PC-3 (cell line): Measurements from ENCODE around the gene STK39. TPM values are rescaled to one million over a fixed set of nuclear protein-coding genes. Genes with fewer than 3 reads are reported as not detected.

Experiments
- ATAC-seq: fragments of 200-7000 bp; cut with Tn5 transposase; 2 replicates; pipeline ENCODE4 v1.9.1; 2020; ENCODE audit warnings: mild to moderate bottlenecking, moderate library complexity
- BruUV-seq: library from RNA; stranded (reverse); fragments of 400-500 nt; replicated peaks from 2 replicates; lab custom pipeline; 2021; lab: Mats Ljungman, UMichigan
- CTCF ChIA-PET: fragments of 300-600 bp; sonication (Branson Sonifier 250); formaldehyde crosslinking; loops from one replicate; lab custom pipeline; 2022; ENCODE audit warnings: antibody characterized with exemption; lab: Charles Lee
- POLR2A ChIA-PET: fragments of 300-600 bp; sonication (Branson Sonifier 250); formaldehyde crosslinking; loops from one replicate; lab custom pipeline; 2022; ENCODE audit warnings: antibody characterized with exemption; ENCODE audit not compliant: unreplicated experiment; lab: Charles Lee
- DNase-seq: peaks from one replicate; pipeline ENCODE4 v3.0.0-alpha.2; 2015
- H2AFZ ChIP-seq: fragments of 300-600 bp; sonication (generic); 2 replicates; pipeline ENCODE4 v1.6.0; 2016; ENCODE audit warnings: antibody characterized with exemption, low read length
- H3F3A ChIP-seq: fragments of 300-600 bp; sonication (generic); one replicate; pipeline ENCODE4 v1.6.0; 2017; ENCODE audit warnings: antibody characterized with exemption, low read length, control low read depth, mild to moderate bottlenecking; ENCODE audit not compliant: unreplicated experiment
- H3K27ac ChIP-seq: fragments of 300-600 bp; sonication (generic); 2 replicates; pipeline ENCODE4 v1.5.1; 2016; ENCODE audit warnings: mild to moderate bottlenecking, low read length
- H3K27me3 ChIP-seq: fragments of 300-600 bp; sonication (generic); 2 replicates; pipeline ENCODE4 v1.6.1; 2016; ENCODE audit warnings: low read length, mixed read lengths
- H3K36me3 ChIP-seq: fragments of 300-600 bp; sonication (generic); 2 replicates; pipeline ENCODE4 v1.6.1; 2016; ENCODE audit warnings: low read depth, mixed run types, low read length, mixed read lengths
- H3K4me1 ChIP-seq: fragments of 300-600 bp; sonication (generic); 2 replicates; pipeline ENCODE4 v1.5.1; 2016; ENCODE audit warnings: low read length; ENCODE audit not compliant: insufficient read depth
- H3K4me2 ChIP-seq: fragments of 300-600 bp; sonication (generic); 2 replicates; pipeline ENCODE4 v1.6.0; 2016; ENCODE audit warnings: low read length
- H3K4me3 ChIP-seq: fragments of 300-600 bp; sonication (generic); 2 replicates; pipeline ENCODE4 v1.5.1; 2016; ENCODE audit warnings: mild to moderate bottlenecking, low read length, mixed read lengths
- H3K79me2 ChIP-seq: fragments of 300-600 bp; sonication (generic); 2 replicates; pipeline ENCODE4 v1.6.1; 2017; ENCODE audit warnings: low read length, mixed read lengths
- H3K9ac ChIP-seq: fragments of 300-600 bp; sonication (generic); 2 replicates; pipeline ENCODE4 v1.6.0; 2016; ENCODE audit warnings: mild to moderate bottlenecking, low read length
- H3K9me2 ChIP-seq: fragments of 300-600 bp; sonication (generic); replicated peaks from 2 replicates; pipeline ENCODE4 v1.6.1; 2016; ENCODE audit warnings: mixed run types, low read length, mixed read lengths
- H3K9me3 ChIP-seq: fragments of 300-600 bp; sonication (generic); 2 replicates; pipeline ENCODE4 v1.6.1; 2016; ENCODE audit warnings: low read length, mixed read lengths
- H4K20me1 ChIP-seq: fragments of 300-600 bp; sonication (generic); 2 replicates; pipeline ENCODE4 v1.6.1; 2016; ENCODE audit warnings: low read length, mixed read lengths
- EZH2 ChIP-seq: fragments of 300-600 bp; sonication (generic); IDR thresholded peaks from one replicate; pipeline ENCODE4 v1.6.1; 2017; ENCODE audit warnings: antibody characterized with exemption, mild to moderate bottlenecking, low read length; ENCODE audit not compliant: unreplicated experiment
- EZH2phosphoT487 ChIP-seq: fragments of 300-600 bp; sonication (generic); IDR thresholded peaks from 2 replicates; pipeline ENCODE4 v1.6.1; 2018; ENCODE audit warnings: mild to moderate bottlenecking, antibody characterized with exemption, low read length, borderline replicate concordance
- intact Hi-C: fragments of 100-400 bp; cut with micrococcal nuclease; formaldehyde crosslinking; loops from 2 replicates; pipeline ENCODE4 v1.9.0; 2023
- total RNA-seq: library from RNA; depleted of rRNA; stranded (reverse); fragments of >200 nt; gene quantifications from 2 replicates; pipeline ENCODE4 v1.2.3, GENCODE V29; 2014
- TF ChIP-seq, protein P1 (sequence below): fragments of 300-600 bp; sonication (generic); conservative IDR thresholded peaks from 2 replicates; pipeline ENCODE4 v1.5.1; 2017; ENCODE audit warnings: antibody characterized with exemption, low read depth, mild to moderate bottlenecking, low read length

STK39 gene
- total RNA-seq, 1 experiment from 2014 or later = 17.9 TPM

GRCh38 chr2:168245074-168245825 is 2.1 kb downstream of the STK39 start:
- intact Hi-C loops = loop anchor here (5.0 kb wide), 3 partner anchors 53 to 108 kb away; no protein-coding TSS in a partner anchor
- Histone ChIP-seq H3K4me3 (peak overlapping the region; percentile 98), H3K4me1 (peaks cover 36% of the 10 kb centered on the region), H3K36me3 (no peaks in the 10 kb centered on the region), H3F3A (no peaks in the 10 kb centered on the region), H3K9ac (peak overlapping the region; percentile 86), H3K9me2 (no peaks in the 10 kb centered on the region), H3K4me2 (peak overlapping the region; percentile 95), H3K27ac (peak overlapping the region; percentile 14), H3K27me3 (no peaks in the 10 kb centered on the region), H2AFZ (no peak overlapping the region), H3K9me3 (no peaks in the 10 kb centered on the region), H4K20me1 (0 out of 2 replicates have a peak, but pooled peaks cover 8% of the 10 kb centered on the region), H3K79me2 (peaks cover 64% of the 10 kb centered on the region)
- POLR2A ChIA-PET = no interaction called here
- TF ChIP-seq EZH2 (no peak), EZH2phosphoT487 (no peak)
- TF ChIP-seq, protein P1, sequence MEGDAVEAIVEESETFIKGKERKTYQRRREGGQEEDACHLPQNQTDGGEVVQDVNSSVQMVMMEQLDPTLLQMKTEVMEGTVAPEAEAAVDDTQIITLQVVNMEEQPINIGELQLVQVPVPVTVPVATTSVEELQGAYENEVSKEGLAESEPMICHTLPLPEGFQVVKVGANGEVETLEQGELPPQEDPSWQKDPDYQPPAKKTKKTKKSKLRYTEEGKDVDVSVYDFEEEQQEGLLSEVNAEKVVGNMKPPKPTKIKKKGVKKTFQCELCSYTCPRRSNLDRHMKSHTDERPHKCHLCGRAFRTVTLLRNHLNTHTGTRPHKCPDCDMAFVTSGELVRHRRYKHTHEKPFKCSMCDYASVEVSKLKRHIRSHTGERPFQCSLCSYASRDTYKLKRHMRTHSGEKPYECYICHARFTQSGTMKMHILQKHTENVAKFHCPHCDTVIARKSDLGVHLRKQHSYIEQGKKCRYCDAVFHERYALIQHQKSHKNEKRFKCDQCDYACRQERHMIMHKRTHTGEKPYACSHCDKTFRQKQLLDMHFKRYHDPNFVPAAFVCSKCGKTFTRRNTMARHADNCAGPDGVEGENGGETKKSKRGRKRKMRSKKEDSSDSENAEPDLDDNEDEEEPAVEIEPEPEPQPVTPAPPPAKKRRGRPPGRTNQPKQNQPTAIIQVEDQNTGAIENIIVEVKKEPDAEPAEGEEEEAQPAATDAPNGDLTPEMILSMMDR = no peak; the same call in 1 of the 2 replicates
- CTCF ChIA-PET = interaction anchor here (0.5 to 0.6 kb wide), 2 partner anchors 16 to 490 kb away, joined by 4 to 7 read pairs; no protein-coding TSS in a partner anchor
- BruUV-seq = no TSS peak
- ATAC-seq (peak; percentile 22), DNase-seq (peak; percentile 60)

GRCh38 chr2:168244318-168244717 is 3.1 kb downstream of the STK39 start:
- H3K9me2 ChIP-seq = no peaks in the 10 kb centered on the region
- DNase-seq = peak; percentile 35
- no peak for ATAC-seq
- peaks cover 74% of the 10 kb centered on the region for H3K79me2 ChIP-seq
- intact Hi-C loops = no loop called here
- CTCF ChIA-PET = no interaction called here
- H3K9me3 ChIP-seq = no peaks in the 10 kb centered on the region
- H3K27me3 ChIP-seq = no peaks in the 10 kb centered on the region
- TF ChIP-seq EZH2phosphoT487 (no peak), EZH2 (no peak)
- TF ChIP-seq, protein P1 = no peak
- peak overlapping the region; percentile 95 for H3K4me2 ChIP-seq
- H3K9ac ChIP-seq = 0 out of 2 replicates have a peak overlapping the region, but pooled peaks have one; percentile 5
- no TSS peak for BruUV-seq
- H3F3A ChIP-seq = no peaks in the 10 kb centered on the region
- no peak overlapping the region for H2AFZ ChIP-seq
- H3K36me3 ChIP-seq = no peaks in the 10 kb centered on the region
- peaks cover 36% of the 10 kb centered on the region for H3K4me1 ChIP-seq
- POLR2A ChIA-PET = no interaction called here
- 0 out of 2 replicates have a peak, but pooled peaks cover 8% of the 10 kb centered on the region for H4K20me1 ChIP-seq
- H3K4me3 ChIP-seq = peak overlapping the region; percentile 98
- peak overlapping the region; percentile 2; the same call in 1 of the 2 replicates for H3K27ac ChIP-seq
